ENCODE results near the gene ZNF484.
"Not testable (repeated sequence)": the region's sequence is repeated elsewhere in the genome, so short reads cannot be mapped to it uniquely, and the experiment has no call there.

Gene ZNF484

GRCh38 chr9:92877531-92878430, at the start of gene ZNF484:
TSS of gene ZNF484 (minus strand) at chr9:92878038. CDS start at chr9:92875029, 3,009 bp downstream.
- DNase-seq: peak; percentile 97

- no peak for DNase-seq
These were observed 42.6 kb upstream of the ZNF484 start for GRCh38 chr9:92920437-92920836.

GRCh38 chr9:92917176-92917800, 39.5 kb upstream of the ZNF484 start:
- DNase-seq: no peak

- DNase-seq: no peak
These were observed 34.0 kb upstream of the ZNF484 start for GRCh38 chr9:92911511-92912475.

DNA sequence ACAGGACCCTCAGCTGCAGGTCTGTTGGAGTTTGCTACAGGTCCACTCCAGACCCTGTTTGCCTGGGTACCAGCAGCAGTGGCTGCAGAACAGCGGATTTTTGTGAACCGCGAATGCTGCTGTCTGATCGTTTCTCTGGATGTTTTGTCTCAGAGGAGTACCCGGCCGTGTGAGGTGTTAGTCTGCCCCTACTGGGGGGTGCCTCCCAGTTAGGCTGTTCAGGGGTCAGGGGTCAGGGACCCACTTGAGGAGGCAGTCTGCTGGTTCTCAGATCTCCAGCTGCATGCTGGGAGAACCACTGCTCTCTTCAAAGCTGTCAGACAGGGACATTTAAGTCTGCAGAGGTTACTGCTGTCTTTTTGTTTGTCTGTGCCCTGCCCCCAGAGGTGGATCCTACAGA, 27.3 kb upstream of the ZNF484 start:
- not testable (repeated sequence) for DNase-seq

- no peak for DNase-seq
These were observed 19.5 kb upstream of the ZNF484 start for GRCh38 chr9:92897323-92897722.

- DNase-seq: no peak
These were observed 18.1 kb upstream of the ZNF484 start for GRCh38 chr9:92895812-92896436.

GRCh38 chr9:92894711-92895362, 17.0 kb upstream of the ZNF484 start:
- DNase-seq: no peak

DNA sequence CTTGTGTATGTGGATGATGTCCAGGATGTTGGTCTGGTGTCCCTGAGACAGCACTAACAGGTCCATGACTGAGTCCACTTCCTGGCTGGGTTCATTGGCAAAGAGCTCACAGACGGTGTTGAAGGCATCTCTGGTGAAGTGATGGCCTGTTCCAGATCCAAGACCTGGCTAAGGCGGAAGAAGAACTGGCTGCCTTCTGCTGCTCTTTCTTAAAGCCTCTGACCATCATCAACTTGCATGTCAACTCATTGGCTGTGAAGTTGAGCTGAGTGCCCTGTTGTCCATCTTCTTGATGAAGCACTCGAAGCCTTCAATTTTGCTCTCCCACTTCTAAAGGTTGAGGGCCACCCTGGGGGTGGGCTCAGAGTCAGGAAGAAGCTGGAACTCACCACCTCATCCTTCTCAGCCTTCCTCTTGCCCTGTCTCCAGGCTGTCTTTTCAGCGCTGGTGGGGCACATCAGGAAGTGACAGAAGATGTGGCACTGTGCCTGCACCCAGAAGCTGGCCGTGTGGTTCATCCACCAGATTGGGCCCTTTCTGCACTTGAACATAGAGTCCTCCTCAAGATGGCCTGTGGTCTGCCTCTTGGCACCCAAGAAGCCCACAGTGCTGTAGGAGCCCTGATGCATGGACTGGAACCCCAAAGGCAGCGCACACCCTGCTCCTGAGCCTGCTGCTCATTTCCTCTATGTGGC, 16.2 kb upstream of the ZNF484 start:
- DNase-seq: not testable (repeated sequence)

DNA sequence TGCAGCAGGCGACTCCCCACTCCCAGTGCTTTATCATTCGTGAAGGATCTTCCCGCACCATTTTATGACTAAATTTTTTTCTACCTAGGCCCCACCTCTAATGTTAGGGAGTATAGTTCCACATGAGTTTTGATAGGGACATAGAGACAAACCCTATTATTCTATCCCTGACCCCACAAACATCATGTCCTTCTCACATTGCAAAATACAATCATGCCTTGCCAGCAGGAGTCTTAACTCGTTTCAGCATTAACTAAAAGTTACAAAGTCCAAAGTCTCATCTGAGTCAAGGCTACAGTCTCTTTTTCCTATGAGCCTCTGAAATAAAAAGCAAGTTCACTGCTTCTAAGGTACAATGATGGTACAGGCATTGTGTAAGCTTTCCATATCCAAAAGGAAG, 14.4 kb upstream of the ZNF484 start:
- not testable (repeated sequence) for DNase-seq

DNA sequence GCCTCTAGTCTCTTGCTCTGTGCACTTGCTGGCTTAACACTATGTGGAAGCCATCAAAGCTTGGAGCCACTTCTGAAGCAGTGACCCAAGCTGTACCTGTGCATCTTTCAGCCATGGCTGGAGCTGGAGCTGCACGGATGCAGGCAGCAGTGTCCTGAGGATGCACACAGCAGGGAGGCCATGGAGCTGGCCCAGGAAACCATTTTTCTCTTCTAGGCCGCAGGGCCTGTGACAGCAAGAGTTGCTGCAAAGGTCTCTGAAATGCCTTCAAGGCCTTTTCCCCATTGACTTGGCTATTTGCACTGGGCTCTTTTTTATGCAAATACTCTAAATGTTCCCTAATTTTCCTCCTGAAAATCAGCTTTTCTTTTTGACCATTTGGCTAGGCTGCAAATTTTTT, 12.9 kb upstream of the ZNF484 start:
- DNase-seq: no peak

DNA sequence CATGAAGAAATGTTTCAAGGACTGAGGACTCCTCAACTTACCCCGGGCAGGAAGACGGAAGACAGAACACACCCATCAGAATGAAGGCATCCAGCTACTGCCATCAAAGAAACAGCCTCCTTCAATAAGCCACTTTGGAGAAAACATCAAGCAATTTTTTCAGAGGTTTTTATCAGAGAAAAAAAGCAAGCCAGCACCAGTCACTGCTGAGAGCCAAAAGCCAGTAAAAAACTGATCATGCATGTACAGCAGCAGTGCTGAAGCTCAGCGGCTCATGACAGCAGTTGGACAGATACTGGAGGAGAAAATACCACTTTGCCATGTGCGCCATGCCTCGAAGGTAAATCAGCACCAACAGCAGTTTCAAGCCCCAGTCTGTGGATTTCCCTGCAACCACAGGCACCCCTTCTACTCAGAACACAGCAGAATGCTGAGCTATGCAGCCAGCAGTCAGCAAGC, 10.1 kb upstream of the ZNF484 start:
- DNase-seq: peak in 1 of 2 donors; percentile 18

- peak in 1 of 2 donors; percentile 25 for DNase-seq
These were observed 9.2 kb upstream of the ZNF484 start for GRCh38 chr9:92886846-92887610.

- not testable (repeated sequence) for DNase-seq
These were observed 6.0 kb upstream of the ZNF484 start for GRCh38 chr9:92883666-92884405.

- no peak for DNase-seq
These were observed 4.4 kb upstream of the ZNF484 start for GRCh38 chr9:92882276-92882675.

DNA sequence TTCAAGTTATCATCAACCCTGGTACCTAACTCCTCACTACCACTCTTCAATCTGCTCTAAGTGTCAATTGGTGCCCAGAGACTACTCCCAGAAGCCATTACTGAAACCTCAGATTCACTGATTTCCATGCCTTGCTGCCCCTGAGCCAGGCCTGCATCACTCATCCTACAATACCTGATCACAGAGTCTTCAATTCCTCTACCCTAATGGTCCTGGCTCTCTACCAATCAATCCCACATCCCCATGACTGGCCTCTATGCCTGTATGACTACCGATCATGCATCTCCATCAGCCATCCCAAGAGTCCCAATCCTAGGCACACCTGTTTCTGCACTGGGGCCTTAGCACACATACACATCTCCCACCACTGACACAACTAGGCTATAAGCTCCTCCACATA, 2.5 kb downstream of the ZNF484 start:
- DNase-seq: no peak

DNA sequence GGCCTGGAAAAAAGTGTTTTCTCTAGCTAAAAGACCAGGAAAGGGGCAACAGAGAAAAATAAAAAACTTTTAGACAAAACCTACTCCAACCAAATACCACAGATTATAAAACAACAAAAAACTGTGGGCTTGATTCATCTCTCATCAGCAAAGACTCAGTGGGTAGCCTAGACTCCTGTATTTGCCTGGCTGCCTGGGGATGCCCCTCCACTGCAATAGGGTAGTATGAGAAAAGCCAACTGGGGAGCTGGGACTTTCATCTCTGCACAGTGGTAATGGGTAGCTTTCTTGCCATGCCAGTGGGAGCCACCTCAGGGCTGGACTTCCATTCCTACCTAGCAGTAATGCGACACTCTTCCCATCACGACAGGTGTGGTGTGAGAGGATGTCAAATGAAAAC, 7.5 kb downstream of the ZNF484 start:
- no peak for DNase-seq

DNA sequence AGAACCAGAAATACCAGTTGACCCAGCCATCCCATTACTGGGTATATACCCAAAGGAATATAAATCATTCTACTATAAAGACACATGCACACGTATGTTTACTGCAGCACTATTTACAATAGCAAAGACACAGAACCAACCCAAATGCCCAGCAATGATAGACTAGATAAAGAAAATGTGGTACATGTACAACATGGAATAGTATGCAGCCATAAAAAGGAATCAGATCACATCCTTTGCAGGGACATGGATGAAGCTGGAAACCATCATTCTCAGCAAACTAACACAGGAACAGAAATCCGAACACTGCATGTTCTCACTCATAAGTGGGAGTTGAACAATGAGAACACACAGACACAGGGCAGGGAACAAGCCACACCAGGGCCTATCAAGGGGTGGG, 11.2 kb downstream of the ZNF484 start:
- not testable (repeated sequence) for DNase-seq

DNA sequence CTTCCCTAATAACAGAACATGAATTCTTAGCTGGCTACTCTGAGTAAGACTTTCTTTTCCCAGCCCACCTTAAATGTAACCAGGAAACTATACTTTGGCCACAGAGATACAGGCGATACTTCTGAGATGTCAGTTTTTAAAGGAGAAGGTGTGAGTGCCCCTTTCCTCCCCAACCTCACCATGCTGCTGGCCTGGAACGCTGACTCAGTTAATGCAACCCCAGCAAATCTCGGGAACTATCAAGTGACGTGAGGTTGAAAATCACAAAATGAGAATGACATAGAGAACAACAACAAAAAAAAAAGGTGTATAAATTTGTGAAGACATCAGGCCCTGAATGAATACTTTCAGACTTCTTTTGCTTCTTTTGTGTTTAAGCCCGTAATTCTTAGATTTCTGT, 13.7 kb downstream of the ZNF484 start:
- DNase-seq: no peak

DNA sequence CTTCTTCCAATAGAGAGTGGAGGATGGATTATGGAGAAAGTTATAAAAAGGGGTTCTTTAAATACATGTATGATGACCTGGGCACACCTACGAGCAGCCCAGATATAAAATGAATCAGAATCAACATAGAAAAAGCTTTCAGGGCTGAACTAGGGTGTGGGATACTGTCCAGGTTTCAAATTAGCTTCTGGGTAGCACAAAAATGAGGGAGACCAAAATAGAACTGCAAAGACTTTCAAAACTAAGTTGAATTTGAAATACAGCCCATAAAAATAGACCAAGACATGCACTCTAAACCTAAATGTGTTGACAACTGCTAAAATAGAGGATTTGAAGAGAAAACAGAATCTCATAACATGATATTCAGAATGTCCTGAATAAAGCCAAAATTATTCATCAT, 17.0 kb downstream of the ZNF484 start:
- DNase-seq: no peak

Measured in stimulated activated CD4-positive, alpha-beta T cell treated with anti-CD3 and anti-CD28 coated beads, Interleukin-2, amount 100 ng/mL, for 24 hours (primary cell).